GM18498 (cell line): Measurements from ENCODE around the gene MEOX2.

ENCODE experiments used
- ATAC-seq: cut with Tn5 transposase; IDR thresholded peaks from one replicate; pipeline ENCODE4 v1.9.1; 2021; ENCODE audit warnings: mild to moderate bottlenecking, moderate library complexity; ENCODE audit not compliant: unreplicated experiment

The MEOX2 gene

GRCh38 chr7:15566476-15566875 is 120.0 kb downstream of the MEOX2 start:
- no peak for ATAC-seq

GRCh38 chr7:15561835-15562234 is 124.6 kb downstream of the MEOX2 start, which contains the start of gene AGMO:
Gene AGMO, minus strand, starts transcription at chr7:15562015.
- no peak for ATAC-seq
